ENCODE results near the gene TRIM50.
"Not testable (repeated sequence)": the region's sequence is repeated elsewhere in the genome, so short reads cannot be mapped to it uniquely, and the experiment has no call there.

TRIM50 gene

DNA sequence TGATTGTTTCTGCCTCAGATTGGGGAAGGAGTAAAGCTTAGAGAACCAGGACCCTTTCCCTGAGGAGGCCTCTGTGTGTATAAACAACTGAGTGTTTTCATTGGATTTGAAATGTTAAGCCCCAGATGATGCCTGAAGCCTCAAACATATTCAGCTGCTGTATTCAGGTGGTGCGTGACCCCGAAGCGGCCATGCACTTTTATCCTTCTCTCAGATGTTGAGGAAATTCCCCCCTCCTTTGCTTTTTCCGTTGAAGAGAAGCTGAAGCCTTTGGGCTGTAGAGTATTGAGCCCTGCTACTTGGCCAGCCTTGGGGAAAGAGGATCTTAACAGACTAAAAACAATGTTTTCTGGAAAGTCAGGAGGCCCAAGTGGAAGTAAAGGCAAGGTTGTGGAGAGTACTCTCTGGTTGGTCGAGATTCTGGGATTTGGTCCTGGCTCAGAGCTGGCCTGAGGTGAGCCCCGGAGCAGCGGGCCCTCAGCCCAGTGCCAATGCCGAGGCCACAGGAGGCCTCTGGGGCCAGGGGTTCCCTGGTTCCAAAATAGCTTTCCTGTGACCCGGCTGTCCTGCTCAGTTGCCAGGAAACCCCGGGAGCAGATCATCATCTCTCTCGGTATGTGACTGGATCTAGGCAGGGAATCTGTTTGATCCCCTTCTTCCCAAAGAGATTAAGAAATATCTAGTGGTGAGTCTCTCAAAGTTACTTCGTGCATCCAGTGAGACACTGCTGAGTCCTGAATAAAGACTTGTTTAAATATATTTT, 22.6 kb upstream of the TRIM50 start:
- no peak for DNase-seq (ENCODE audit: low spot score)

DNA sequence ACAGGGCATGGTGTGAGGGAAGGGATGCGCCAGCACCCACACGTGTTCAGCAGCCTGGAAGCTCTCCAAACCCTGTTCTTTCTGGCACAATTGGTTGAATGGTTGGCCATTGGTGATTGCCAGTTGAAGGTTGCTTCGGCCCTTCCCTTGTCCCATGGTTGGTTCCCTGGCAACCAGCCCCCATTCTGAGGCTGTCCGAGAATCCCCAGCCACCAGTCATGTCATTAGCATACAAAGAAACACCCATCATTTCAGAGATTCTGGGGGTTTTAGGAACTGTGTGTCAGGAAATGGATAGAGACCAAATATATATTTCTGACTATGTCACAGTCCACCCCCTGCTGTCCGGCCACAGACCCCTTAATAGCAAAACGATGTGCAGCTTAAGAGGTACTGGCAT, 21.9 kb upstream of the TRIM50 start:
- DNase-seq (ENCODE audit: low spot score), result no peak

DNA sequence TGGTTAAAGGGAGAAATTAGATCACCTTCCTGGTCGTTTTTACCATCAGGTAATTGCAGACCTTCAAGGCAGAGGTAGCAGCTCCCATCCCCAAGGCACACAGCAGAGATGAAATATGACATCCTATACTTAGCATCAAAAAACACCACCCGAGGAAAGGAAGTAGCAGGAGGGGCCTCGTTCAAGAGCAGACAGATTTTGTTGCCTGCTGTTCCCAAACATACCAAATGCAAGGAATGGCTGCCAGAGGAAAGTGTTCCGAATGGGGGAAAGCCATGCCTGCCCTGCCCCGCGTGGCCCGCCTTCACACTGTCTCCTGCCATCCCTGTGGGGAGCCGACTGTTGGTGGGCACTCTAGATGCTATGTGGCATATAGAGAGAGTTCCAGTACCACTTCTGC, 18.1 kb upstream of the TRIM50 start:
- no peak for DNase-seq (ENCODE audit: low spot score)

DNA sequence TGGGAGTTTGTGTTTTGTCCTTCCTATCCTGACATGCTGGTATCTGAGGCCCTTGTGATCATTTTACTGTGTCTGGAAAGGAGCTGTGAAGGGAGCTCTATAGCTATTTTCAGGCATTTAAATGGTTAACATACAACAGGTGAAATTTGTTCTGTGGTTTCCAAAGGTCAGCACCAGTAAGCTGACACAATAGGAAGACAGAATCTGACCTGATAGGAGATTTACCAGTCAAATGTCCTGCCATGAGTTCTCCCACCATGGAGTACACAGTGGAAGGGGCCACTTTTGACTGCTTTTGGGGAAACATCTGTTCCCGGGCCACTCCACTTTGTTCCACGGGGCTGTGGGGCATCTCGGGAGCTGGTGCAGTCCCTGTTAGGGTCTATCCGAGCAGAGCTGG, 17.7 kb upstream of the TRIM50 start:
- no peak for DNase-seq (ENCODE audit: low spot score)

DNA sequence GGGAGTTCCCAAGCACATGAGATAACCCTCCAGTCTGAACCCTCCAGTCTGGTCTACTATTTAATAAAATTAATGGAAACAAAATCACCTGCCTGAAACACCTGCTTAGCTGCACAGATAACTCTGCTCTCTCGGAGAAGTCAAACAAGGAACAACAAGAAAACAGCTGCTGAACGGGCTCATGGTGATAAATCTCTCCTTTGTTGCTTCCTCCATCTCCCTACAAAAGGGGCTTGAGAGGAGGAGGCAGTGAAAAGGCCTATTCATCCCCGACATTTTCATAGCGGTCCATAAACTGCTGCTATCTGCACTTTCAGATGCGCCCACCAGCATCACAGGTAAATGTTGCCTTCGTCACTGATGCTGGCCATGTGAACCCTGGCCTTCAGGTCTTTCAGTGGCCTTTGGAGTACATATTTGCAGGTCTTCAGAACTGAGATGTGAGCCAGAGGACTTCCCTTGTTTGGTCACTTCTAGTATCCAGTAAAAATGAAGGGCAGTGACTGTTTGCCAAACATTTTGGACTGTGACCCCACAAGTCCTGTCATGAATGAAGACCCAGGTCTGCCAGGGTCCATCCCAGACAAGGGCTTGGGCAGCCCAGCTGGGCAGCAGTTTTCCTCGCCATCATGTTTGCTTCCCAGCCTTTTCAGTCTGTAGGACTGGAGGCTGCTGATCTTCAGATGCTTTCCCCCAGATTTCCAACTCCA, 15.9 kb upstream of the TRIM50 start:
- no peak for DNase-seq (ENCODE audit: low spot score)

DNA sequence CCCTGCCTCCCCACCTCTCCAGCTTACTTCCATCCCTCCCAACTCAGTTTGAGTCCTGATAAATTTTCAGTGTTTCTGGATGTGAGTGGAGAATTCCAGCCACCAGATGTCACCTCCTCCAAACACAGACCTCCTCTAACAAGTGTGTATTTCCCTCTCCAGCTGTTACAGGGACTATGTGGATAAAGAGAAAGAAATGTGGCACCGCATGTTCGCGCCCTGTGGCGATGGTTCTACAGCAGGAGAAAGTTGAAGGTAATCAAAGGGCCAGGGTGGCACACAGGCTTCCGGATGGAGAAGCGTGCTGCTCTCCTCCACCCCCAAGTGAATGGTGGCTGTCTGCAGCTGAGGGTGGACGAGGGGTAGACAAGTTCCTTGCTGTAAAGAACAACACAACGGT, 14.8 kb upstream of the TRIM50 start:
- DNase-seq (ENCODE audit: low spot score), result peak; percentile 84

DNA sequence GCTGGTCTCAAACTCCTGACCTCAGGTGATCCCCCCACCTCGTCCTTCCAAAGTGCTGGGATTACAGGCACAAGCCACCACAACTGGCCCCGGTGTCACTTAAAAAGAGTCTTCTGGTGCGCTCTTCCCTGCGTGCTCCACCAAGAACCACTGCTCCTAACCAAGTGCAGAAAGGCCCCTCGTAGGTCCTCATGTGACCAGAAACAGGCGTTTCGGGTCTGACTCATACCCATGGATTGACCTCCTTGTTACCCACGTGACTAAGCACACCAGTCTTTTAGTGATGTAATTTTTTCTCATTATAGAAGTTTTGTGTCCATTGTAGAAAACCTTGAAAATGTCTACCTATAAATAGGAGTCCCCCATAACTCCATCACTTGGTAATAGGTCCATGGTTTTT, 14.0 kb upstream of the TRIM50 start:
- DNase-seq (ENCODE audit: low spot score), result peak; percentile 90

DNA sequence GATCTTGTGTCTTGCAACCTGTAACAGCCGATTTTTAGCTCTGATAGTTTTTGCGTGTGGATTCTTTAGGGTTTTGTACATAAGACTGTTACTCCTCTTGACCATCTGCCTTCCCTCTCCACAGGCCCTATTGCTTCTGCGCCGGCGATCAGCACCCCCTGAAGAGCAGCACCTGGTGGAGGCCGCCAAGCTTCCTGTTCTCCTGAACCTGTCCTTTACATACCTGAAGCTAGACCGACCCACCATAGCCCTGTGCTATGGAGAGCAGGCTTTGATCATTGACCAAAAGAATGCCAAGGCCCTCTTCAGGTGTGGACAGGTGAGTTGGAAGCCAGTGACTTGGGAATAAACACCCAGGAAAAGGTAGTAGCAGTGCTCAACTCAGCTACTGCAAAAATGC, 12.6 kb upstream of the TRIM50 start:
- DNase-seq (ENCODE audit: low spot score), result no peak

DNA sequence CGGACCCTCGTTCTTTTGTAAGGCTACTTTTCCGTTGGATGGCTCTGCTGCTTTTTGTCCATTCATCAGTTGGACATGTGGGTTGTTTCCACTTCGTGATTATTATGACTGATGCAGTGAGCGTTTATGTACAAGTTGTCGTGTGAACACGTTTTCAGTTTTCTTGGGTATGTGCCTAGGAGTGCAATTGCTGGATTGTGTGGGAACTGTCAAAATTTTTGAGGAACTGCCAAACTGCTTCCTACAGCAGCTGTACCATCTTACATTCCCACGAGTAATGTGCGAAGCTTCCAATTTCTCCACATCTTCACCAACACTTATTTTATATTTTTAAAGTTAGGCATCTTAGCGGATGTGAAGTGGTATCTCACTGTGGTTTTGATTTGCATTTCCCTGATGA, 10.4 kb upstream of the TRIM50 start:
- no peak for DNase-seq (ENCODE audit: low spot score)

DNA sequence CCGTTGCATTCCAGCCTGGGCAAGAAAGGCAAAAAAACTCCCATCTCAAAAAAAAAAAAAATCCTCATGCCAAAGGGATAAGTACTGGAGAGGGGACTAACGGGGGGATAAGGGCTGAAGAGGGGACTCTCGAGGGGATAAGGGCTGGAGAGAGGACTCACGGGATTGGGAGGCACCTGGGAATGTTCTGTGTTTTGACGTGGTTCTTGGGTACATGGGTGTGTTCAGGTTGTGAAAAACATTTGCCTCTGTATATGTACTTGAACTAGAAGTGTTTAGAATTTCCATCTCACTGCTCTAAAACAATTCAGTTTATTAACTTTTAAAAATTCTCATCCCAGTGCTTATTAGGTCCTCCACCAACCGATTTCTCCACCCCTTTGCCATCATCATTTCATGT, 4.6 kb upstream of the TRIM50 start:
- no peak for DNase-seq (ENCODE audit: low spot score)

DNA sequence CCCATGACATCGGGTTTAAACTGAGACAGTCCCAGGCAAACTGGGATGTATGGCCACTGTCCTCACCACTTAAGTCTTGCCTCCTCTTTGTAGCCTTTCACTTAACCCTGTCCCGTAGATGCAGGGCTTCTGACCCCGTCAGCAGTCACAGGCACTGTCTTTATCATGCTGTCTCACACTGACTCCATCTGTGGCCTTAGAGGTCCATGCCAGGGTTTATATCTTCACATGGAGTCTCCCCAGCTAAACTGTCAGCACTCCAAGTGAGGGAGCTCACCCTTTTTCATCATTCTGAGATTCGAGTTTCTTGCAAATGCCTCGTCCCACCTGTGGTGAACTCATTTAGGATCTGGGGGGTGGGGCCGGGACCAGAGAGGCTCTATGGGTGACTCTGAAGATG, 2.9 kb upstream of the TRIM50 start:
- DNase-seq (ENCODE audit: low spot score), result no peak

DNA sequence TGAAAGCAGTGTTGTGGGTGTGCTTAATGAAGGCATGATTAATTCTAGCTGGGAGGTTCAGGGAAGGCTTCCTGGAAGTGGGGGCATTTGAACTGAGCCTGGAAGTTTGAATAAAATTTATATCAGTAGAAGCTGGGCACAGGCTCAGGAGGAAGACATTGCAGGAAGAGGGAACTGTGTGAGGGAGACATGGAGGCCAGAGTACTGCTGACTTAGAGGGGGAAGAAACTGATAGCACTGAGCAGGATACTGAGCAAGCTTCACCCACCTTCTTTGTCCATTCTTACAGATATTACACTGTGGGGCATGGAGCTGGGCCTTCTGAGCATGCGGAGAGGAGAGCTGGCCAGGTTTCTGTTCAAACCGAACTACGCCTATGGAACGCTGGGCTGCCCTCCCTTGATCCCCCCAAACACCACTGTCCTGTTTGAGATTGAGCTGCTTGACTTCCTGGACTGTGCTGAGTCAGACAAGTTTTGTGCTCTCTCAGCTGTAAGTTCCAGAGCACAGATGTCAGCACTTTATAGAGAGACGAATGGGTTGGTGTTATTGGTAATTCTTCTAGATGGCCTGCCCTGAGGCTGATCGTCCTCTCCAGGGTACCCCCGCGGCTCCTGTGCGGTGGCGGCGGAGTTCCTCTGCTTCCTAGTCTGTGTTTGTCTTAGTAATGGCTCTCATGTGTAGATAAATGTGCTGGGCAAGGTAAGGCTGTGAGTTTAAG, 2.1 kb upstream of the TRIM50 start:
- DNase-seq (ENCODE audit: low spot score), result peak; percentile 42

DNA sequence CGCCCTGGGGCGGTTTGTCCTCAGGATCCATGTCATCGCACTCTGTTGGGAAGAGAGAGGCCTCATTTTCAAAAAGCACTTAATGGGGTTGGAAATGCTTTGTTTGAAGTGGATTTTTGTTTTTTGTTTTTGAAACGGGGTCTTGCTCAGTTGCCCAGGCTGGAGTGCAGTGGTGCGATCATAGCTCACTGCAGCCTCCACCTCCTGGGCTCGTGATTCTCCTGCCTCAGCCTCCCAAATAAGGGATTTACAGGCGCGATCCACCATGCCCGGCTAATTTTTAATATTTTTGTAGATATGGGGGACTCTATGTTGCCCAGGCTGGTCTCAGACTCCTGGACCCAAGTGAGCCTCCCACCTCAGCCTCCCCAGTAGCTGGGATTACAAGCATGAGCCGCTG, 814 bp upstream of the TRIM50 start:
- DNase-seq (ENCODE audit: low spot score), result no peak

DNA sequence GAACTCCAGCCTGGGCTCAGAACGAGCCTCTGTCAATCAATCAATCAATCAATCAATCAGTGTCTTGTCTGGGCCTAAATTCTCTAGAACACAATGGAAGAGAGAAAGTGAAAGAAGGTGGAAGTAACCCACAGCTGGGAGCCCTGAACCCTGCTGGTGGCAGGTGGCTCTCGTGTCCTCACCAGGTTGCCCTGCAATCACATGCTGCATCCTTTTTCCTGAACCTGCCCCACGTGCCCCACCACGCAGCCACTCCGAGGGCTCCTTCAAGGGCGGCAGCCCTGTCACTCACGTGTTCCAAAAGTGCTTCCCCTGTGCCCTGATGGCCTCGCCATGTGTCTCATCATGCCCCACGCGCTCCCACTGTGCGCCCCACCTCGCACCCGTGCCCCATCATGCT, 433 bp downstream of the TRIM50 start:
- not testable (repeated sequence) for DNase-seq (ENCODE audit: low spot score)

DNA sequence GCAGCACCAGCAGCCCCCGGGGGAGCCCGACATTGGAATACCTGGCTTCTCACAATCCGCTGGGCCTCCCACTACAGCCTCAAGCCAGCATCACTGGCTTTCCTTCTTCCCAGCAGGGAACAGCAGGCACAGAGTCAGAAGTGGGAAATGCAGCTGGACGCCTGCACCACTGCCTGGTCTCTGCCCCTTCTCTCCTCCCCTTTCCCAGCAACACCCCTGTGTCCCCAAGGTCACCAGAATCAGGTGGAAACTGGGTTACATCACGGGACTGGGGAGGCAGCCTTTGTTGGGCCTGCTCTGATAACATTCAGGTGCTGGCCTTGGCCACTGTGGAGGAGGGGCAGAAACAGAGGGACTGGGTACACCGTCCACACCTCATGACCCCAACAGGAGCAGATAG, 2.5 kb downstream of the TRIM50 start:
- not testable (repeated sequence) for DNase-seq (ENCODE audit: low spot score)

DNA sequence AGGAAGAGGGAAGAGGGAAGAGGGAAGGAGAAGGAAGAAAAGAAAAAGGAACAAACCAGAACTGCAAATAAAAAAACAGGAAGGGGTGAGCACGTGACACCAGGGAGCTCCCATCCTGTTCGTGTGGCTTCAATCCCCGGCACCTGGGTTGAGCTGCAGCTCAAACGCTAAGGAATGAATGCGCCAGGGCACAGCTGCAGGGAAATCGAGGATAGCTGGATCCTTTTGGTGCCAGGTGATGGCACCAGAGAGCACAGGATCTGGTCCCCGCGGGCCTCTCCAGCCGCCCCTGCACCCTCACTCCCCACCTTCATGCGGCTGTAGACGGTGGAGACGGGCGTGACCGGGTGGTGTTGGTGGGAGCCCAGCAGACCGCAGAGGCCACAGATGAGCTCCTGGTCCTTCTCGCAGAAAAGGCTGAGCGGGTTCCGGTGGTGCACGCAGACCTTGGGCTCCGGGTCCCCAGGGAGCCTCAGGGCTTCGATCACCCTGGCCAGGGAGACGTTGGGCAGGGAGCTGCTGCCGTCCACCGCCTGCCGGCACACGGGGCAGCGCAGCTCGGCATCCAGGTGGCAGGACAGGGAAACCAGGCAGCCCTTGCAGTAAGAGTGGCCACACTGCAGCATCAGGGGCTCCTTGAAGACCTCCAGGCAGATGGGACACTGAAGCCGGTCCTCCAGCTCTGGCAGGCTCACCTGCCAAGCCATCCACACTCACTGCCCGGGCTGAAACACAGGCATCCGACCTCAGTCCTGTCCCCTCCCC, 3.6 kb downstream of the TRIM50 start:
- peak; percentile 85 for DNase-seq (ENCODE audit: low spot score)

DNA sequence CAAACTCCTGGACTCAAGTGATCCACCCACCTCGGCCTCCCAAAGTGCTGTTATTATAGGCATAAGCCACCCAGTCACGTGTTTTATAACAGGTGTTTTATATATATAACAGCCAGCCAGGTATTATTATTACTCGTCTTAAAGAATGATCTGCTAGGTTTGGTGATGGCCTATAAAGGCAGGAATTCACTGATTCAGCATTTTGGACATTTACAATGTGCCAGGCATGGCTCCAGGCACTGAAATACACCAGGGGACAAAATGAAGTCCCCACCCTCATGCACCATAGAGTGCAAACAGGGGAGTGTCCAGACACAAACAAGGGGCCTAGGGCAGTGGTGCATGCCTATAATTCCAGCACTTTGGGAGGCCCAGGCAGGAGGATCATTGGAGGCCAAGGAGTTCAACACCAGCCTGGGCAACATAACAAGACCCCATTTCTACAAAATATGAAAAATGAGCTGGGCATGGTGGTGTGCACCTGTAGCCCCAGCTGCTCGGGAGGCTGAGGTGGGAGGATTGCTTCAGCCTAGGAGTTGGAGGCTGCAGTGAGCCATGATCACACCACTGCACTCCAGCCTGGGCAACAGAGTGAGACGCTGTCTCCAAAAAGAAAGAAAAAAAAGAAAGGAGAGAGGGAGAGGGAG, 4.3 kb downstream of the TRIM50 start:
- DNase-seq (ENCODE audit: low spot score), result not testable (repeated sequence)

DNA sequence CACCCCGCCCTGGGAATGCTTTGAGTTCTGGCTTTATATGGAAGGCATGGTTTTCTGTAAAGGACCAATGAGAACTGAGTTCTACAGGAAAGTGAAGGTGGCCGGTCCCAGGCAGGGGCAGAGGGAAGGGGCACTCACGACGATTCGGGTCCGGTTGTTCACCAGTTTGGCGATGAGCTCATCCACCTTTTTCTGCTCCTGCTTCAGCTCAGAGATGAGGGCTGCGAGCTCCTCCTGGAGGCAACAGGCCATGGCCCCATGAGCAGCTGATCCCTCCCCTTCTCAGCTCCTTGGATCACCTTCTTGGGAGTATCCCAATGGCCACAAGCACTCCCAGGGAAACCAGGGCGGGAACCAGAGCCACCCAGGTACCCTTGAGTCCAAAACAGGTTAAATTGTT, 7.9 kb downstream of the TRIM50 start:
- not testable (repeated sequence) for DNase-seq (ENCODE audit: low spot score)

DNA sequence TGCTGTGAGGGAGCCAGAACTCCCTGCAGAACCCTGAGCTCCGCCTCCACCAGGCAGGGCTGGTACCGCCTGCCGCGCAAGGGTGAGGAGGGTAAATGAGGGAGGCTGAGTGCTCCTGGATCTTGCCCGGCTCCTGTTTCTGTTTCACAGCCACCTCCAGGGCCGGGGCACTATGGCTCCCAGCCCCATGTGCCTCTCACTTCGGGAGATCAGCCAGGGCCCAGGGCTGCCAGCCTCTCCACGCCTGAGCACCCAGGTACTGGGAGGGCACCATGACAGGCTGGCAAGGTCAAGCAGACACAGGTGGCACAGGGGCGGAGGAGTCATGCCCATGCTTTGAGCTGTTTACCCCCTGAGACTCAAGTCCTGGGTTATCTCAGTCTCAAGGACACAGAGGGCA, 8.3 kb downstream of the TRIM50 start:
- DNase-seq (ENCODE audit: low spot score), result not testable (repeated sequence)

DNA sequence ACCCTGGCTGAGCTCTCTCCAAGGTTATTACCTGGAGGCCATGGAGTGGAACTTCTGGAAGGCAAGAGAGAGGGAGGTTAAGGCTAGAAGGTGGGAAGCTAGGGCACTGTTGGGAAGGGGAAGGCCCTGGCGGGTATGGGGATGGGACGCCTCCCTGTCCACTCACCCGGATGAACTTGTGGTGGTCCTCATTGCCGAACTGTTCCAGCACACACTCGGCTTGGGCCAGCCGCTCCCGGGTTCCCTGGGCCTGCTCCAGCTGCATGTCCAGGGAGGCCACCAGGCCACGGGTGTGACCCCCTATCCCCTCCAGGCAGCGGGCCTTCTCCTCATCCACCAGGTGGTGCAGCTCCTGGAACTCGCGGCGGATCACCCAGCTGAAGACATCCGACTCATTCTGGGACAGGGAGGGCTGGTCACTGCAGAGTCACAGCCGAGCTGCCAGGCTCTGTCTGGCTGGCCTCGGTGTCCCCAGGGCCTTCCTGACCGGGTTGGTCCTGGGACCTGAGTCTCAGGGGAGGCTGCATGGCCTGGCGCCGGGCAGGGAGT, 9.2 kb downstream of the TRIM50 start:
- not testable (repeated sequence) for DNase-seq (ENCODE audit: low spot score)

DNA sequence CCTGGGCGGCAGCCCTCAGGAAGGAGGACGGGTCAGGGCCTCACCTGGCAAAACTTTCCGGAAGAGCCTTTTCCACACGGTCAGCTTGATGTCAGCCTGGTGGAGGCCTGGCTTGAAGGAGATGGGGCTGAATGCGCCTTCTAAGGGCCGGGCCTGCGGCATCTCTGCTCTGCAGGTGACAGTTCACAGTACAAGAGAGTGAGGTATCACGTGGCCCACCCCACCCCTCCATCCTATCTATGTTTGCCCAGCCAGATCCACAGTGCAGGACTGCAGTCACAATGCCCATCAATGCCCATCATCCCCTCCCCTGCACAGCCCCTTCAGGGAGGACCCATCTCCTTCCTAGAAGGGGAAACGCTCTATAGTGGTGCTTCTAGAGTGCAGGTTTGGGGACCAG, 11.4 kb downstream of the TRIM50 start:
- no peak for DNase-seq (ENCODE audit: low spot score)

DNA sequence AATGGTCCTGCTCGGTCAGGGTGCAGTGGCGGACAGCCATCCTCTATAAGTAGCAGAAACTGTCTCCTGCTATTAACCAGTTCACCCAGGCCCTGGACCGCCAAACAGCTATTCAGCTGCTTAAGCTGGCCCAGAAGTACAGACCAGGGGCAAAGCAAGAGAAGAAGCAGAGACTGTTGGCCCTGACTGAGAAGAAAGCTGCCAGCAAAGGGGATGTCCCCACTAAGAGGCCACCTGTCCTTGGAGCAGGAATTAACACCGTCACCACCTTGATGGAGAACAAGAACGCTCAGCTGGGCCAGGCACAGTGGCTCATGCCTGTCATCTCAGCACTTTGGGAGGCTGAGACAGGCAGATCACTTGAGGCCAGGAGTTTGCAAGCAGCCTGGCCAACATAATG, 13.6 kb downstream of the TRIM50 start:
- DNase-seq (ENCODE audit: low spot score), result no peak
